ENCODE measurements around the gene DIO1.
"Not testable (repeated sequence)": the region's sequence is repeated elsewhere in the genome, so short reads cannot be mapped to it uniquely, and the experiment has no call there.

DIO1 gene

DNA sequence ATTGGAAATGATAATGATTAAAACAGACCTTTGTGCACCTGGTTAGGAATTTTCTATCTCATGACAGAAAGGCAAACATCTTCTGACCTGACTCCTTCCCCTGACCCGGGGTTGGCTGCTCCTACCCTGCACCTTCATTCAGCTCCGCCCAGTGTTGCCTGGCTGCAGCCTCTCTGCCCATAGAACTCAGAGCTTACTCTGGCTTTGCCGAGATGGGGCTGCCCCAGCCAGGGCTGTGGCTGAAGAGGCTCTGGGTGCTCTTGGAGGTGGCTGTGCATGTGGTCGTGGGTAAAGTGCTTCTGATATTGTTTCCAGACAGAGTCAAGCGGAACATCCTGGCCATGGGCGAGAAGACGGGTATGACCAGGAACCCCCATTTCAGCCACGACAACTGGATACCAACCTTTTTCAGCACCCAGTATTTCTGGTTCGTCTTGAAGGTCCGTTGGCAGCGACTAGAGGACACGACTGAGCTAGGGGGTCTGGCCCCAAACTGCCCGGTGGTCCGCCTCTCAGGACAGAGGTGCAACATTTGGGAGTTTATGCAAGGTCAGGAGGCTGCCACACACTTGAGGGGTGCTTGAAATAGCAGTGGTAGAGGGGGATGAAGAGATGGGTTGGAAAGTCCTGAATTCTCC lies at the start of gene DIO1:
Gene DIO1 (plus strand): TSS at position 189 of the 638 bp plus-strand sequence. CDS start 24 bp downstream, at position 213.
- no peak for DNase-seq

DNA sequence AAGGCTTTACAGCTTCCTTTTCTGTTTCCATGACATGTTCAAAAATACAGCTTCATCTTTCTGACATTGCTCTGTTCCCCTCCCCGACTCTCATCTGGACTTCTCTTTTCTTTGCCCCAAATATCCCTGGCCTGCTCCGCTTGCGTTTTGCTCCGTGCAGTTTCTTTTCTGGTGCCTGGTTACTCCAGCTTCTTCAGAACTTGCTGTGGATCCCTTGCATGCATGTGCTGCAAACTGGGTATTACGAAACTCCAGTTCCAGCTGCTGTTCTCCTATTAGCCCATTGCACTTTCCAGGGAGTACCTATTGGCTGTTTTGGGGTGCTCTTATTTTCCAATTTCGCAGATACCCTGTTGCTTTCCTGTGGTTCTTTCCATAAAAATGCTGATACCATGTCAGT lies 46.0 kb upstream of the DIO1 start:
- DNase-seq, result peak; percentile 2 to 5

DNA sequence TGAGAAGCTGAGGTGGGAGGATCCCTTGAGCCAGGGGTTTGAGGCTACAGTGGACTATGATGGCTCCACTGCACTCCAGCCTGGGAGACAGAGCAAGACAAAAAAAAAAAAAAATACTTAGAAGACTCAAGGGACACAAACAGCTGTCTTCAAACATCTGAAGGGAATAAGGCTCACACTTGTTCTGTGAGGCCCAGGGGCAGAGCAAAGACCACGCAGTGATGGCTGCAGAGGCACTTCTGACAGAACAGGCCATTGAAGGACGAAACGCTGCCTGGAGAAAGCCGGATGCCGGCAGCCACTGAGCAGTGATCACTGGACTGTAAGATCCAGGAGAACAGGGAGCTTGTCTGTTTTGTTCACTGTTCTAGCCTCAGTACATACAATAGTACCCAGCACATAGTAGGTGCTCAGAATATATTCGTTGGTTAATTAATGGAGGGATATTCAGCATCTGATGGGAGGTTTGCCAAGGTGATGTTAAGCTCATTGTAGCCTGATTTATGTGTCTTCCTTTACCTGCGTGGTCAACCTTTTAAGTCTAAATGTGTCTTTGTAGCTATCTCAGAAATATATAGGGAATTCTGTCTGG lies 43.8 kb upstream of the DIO1 start:
- DNase-seq, result no peak

DNA sequence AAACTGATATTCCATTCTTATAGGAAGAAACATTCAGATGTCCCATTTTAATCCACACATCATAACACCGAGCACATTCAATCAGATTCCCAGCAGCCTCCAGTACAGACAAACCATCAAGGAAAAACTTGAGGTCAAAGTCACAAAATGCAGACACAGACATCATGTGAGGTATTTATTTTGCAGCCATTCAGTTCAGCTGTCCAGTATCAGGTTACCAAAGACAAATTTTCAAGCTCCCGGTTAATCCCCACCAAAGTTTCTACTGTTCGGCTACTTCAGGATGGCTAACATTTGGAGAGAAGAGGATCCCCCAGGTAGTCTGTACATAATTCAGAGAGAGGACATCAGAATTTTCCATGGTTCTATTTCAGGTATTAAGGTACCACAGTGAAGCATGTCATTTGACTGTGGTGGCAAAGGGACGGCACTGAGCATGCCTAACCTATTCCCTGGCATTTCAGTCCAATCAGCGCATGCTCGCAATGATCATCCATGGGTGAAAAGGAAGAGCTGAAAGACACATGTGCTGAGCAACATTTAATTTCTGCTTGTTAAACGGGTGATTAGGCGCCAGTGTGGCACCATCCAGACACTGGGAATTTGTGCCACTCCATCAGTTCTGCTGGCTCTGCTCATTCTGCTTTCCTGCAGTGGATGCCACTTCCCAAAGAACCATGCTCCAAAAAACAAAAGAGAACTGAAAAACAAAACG lies 42.3 kb upstream of the DIO1 start:
- no peak for DNase-seq

DNA sequence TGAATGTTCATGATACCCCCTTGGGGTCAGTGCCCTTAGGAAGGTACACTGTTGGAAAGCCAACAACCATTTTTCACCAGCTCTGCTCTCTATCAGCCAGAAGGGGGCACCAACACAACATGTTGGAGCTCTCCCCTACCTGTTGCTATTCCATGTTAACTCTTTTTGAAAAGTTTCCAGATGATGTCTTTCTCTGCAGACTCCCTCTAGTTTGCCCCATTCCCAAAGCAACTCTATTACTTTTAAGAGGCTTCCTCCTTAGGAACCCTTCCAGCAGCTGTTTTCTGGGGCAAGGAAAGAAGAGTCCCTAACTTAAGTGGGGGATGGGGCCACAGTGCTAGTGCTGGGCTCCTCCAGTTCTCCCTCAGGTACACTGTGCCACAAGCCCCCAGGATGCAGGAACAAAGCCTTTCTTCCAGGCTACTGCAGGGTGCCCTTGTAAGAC lies 33.0 kb upstream of the DIO1 start:
- DNase-seq, result peak in 1 of 2 donors; percentile 60

DNA sequence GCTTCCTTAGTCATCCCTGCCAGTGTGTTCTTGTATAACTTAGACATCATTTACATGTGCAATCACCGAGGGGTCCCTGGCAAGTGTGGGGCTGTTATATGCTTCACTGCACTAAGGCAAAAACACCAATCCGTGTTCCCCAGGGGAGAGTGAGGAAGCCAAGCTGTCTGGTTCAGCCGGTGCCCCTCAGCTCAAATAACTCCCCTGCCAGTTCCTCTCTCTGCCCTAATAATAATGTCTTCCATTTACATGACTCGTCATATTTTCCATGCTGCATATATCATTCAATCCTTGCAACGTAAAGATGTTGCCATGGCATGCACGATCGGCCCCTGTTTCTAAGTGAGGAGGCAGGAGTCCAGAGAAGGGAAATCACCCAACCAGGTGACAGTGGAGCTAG lies 31.5 kb upstream of the DIO1 start:
- DNase-seq, result no peak

DNA sequence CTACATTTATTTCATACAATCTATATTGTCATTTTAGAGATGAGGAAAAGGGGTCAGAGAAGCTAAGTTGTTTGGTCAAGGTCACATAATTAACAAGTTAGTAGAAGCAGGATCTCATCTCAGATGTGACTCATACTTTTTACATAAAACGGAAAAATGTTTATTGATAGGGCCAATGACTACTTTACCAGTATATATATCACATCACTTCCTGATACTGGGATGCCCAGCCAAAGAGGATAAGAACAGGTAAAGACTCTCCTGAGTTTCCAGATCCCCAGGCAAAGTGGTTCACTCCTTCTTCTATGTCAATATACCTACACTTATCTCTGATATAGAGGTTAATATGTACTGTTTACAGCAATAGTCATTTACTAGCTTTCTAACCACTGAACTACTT lies 25.4 kb upstream of the DIO1 start:
- no peak for DNase-seq

DNA sequence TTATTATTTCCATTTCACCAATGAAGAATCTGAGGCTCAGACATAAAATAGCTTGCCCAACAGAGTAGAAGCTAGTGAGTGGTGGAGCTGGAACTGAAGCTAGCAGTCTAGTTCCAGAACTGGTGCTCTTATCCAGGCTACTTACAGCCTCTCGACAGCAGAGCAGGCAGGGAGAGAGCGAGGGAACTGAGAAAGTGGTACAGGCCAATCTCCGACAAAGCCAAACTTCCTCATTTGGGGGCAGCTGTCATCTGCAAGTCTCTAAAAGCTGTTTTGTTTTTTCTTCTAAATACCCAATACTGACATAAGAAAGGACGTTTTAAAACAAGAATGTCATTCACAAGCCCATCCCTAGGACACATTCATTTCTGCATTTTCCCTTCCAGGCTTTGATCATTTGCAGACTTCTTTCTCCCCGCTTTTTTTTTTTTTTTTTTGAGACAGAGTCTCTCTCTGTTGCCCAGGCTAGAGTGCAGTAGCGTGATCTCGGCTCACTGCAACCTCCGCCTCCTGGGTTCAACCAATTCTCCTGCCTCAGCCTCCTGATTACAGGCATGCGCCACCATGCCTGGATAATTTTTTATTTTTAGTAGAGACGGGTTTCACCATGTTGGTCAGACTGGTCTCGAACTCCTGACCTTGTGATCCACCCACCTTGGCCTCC lies 24.4 kb upstream of the DIO1 start:
- no peak for DNase-seq

DNA sequence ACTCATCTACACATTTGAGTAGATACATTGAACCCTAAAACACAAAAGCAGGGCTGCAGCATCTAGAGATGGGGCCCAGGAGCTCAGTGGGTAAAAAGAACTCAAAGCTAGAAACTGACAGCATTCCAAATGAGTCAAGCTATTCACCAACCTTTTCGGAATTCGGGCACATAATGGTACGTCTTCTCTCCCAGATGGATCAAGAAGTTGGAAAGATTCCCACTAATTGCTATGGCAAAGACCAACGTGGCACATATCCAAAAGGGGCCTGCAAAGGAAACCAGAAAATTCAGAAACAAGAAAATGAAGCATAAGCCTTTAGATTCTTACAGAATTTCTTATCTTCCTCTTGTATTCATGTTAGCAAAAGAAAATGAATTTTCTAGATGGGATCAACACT lies 22.8 kb upstream of the DIO1 start:
- DNase-seq, result no peak

DNA sequence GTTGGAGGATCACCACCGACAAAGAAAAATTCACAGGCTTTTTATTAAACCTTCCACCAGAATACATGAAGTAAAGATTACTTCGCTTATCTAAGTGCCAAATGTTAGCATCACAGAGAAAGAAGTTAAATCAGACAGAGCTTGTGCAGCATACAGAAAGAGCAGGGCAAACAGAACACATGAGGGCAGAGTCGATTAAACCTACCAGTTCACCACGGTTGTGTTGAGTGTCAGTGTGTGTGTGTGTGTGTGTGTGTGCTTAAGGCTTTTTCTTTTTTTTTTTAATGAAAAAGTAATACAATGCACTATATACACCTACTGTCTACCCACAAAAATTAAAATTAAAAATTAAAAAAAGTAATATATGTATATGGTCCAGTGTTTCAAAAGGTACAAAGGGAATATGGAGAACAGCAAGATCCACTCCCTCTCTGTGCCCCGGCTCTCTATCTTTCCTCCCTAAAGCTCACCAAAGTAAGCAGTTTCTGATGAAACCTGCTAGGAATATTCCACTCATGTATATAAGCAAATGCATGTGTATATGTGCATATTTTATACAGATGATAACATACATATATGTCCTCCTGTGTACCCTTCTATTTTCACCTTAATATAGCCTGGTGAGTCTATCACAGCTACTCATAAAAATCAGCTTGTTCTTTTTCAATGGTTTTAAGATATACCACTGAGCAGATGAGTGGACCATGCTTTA lies 22.1 kb upstream of the DIO1 start:
- DNase-seq, result no peak

DNA sequence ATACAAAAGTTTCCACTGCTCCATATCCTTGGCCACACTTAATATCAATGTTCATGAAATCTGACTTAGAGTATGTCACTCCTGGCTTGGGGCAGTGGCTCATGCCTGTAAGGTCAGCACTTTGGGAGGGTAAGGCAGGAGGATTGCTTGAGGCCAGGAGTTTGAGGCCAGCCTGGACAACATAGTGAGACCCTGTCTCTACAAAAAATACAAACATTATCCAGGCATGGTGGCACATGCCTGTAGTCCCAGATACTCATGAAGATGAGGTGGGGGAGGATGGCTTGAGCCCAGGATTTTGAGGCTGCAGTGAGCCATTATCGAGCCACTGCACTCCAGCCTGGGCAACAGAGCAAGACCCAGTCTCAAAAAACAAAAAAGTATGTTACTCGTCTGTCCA lies 18.8 kb upstream of the DIO1 start:
- DNase-seq, result not testable (repeated sequence)

DNA sequence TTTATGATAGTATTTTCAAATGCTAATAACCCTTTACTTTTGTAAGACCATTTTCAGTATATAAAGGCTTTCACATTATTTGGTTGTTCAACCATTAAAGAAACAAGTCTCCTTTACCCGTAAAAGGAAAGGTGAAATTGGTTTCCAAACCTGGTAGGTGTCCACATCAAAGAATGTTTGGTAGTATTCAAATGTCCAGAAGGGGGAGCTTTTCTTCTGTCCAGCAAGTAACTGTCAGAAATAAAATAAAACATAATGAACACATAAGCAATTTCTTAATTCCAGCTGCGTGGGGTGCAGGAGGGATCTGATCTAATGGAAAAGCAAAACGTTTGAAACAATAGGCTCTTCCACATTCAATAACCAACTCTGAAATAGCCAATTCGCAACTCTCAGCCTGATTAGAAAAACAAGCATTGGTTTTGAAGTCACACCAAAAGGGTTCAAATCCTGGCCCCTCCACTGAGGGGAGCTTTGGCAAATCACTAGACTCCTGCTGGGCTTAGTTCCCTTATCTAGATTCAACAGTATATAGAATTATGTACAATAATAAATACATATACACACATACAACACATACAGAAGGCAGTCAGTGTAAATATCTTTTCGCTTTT lies 15.4 kb upstream of the DIO1 start:
- DNase-seq, result peak; percentile 48 to 70

DNA sequence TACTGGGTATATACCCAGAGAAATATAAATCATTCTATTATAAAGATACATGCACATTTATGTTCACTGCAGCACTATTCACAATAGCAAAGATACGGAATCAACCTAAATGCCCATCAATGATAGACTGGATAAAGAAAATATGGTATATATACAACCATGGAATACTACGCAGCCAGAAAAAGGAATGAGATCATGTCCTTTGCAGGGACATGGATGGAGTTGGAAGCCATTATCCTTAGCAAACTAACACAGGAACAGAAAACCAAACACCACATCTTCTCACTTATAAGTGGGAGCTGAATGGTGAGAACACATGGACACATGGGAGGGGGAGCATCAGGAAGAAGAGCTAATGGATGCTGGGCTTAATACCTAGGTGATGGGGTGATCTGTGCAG lies 12.1 kb upstream of the DIO1 start:
- DNase-seq, result not testable (repeated sequence)

DNA sequence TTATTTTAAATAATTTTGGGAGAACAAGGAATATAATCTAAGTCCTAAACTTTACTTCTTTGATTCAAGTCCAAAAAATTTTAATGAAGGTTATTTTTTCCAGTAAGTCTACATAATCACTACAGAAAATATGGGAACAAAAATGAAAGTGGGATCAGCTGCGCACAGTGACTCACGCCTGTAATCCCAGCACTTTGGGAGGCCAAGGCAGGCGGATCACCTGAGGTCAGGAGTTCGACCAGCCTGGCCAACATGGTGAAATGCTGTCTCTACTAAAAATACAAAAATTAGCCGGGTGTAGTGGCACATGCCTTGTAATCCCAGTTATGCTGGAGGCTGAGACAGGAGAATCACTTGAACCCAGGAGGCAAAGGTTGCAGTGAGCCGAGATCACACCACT lies 10.4 kb upstream of the DIO1 start:
- not testable (repeated sequence) for DNase-seq

DNA sequence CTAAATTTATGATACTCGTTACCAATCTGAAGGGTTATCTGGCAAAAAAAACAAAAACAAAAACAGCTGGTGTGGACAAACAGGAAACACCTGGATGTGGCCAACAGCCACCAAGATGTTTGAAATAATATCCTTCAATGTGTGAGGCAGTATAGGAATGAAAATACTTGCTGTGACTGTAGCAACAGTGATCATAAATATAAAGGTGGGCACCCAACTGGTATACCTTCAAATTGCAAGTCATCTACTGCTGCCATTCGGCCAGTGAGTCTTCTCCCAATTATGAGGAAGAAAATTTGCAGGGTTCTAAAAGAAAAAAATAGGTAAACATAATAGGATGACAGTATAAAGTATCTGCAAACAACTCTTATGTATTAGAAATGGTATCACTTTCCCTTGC lies 5.3 kb upstream of the DIO1 start:
- DNase-seq, result no peak

DNA sequence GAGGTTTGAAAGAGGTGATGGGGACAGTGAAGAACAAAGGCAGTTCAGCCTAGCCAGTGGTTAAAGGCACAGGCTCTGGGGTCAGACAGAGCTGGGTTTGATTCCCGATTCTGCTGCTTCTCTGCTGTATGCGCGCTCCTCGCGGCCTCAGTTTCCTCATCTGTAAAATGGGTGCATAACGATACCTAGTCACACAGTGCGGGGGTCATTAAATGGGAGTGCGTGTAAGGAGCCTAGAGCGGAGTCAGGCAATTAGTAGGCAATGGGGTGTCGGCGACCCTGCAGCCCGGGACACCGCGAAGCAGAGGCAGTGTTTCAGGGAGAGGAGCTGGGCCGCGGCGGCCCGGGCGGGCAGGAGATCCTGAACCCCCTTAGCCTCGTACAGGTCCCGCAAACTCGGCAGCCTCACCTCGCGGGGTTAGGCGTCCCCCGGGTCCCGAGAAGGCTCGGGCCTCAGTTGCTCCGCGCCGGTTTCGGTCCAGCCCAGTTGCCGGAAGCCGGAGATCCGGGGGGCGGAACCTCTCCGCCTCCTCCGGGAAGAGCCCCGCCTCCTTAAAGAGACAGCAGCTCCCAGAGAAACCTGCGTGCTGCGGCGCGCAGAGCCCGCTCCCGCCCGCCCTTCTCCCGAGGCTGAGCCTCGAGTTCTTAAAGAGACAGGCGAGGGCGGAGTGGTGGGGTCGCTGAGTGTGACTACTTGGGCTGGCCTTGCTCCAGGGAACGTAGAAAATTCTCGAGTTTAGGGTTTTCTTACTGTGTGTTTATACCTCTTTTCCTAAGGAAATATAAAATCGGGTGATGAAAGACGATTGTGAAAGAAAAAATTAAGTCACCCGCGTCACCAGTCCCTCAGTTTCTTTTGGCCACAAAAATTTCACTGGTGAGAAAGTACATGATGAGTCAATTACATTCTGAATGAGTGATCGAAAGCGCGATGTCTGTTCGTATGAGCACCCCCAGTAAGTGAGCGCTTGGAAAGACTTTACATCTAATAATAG lies 4.4 kb upstream of the DIO1 start, which contains the start of gene YIPF1:
Gene YIPF1 (minus strand): TSS at position 494 of the 995 bp plus-strand sequence. CDS start 860 bp downstream, outside the sequence.
- DNase-seq, result peak; percentile 90 to 96

DNA sequence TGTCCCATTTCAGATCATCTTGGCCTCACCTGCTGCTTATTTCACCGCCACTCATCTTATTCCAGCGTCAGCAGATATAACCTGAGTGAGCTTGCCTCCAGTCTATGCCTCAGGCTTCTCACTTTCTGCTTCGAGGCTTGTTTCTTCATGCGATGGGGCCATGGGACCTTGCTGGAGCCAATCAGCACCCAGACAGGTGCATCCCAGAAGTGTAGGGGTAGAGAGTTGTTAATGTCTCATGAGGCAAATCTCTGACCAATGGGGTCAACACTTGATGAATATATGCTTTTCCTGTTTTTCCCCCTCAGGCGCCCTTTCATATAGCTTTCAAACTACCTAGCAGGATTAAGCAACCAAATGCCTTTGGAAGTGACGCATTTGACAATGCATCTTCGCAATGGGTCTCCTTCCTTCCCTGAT lies 3.5 kb upstream of the DIO1 start:
- no peak for DNase-seq

DNA sequence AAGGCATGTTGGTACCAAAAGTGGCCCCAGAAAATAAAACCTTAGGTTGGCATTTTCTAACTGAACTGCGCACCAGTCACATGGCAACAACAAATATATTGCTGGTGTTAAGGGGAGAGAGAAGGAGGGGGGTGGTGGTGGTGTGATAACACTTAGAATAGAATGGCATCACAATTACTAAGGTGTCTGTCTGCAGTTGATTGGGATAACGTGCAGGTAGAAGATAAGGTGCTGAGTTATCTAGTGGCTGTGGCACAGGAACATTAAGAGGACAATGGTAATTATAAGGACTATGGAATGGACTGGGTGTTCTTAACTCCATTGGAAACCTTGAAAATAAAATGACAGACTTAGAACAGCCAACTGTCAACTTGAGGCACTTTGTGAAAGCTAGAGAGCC lies 3.0 kb upstream of the DIO1 start:
- DNase-seq, result no peak

DNA sequence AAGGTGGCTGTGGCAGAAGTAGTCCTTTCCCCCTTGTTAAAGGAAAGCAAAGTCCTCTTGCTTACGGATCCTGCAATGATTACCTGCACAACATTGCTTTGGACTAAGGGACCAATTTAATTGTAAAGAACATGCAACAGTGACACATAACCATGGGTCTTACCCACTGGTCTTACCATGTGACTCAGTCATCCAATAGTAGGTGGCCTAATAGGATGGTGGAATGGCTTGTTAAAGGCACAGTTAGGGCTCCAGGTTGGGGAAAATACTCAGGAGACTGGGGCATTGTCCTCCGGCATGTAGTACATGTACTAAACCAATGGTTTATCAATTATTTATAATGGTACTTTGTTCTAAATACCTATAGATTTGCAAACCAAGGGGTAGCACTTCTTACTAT lies 2.3 kb upstream of the DIO1 start:
- DNase-seq, result peak in 1 of 2 donors; percentile 32

DNA sequence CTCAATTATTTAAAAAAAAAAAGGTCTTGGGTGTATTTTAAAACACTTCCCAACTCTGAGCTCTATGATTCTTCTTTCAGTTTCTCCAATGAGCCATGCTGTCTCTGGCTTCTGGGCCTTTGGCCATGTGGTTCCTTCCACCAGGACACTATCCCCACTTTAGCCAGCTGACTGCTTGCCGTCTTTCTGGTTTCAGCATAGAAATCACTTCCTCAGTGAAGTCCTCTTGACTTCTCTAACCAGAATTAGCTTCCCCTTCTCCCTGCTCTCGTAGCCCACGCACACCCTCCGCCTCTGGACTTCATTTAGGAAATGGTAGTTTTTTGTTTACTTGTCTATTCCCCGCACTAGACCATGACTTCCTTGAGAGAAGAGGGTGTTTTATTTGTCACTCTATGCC lies 1.1 kb upstream of the DIO1 start:
- peak; percentile 90 to 97 for DNase-seq

DNA sequence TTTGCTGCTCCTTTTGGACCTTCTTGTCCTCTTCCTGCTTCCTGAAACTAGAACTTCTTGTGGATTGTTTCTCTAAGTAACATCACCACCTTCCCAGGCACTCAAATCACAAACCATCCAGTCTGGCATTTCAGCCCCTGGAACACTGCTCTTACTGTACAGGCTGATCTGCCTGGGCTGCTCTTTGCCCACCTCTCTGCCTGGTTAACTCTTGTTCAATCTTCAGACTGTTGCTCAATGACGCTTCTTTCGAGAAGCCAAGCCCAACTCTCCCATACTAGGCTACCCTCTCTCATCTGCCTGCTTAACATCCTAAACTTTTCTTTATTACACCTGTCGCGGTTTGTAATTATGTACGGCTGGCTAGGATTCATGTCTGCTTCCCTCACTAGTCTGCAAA lies 657 bp downstream of the DIO1 start:
- DNase-seq, result no peak
